A204.1 (cell line): ENCODE results near the gene KRTAP5-9.
"Not testable (repeated sequence)": the region's sequence is repeated elsewhere in the genome, so short reads cannot be mapped to it uniquely, and the experiment has no call there.

Source experiments
- FAIRE-seq: peaks from 2 replicates; lab custom pipeline; 2012; peaks lifted over from hg19 to GRCh38; lab: Jason Lieb, UNC

Gene KRTAP5-9

GRCh38 chr11:71563406-71563805, 15.2 kb downstream of the KRTAP5-9 start:
- no peak for FAIRE-seq

GRCh38 chr11:71564430-71564829, 16.2 kb downstream of the KRTAP5-9 start:
- FAIRE-seq = no peak

DNA sequence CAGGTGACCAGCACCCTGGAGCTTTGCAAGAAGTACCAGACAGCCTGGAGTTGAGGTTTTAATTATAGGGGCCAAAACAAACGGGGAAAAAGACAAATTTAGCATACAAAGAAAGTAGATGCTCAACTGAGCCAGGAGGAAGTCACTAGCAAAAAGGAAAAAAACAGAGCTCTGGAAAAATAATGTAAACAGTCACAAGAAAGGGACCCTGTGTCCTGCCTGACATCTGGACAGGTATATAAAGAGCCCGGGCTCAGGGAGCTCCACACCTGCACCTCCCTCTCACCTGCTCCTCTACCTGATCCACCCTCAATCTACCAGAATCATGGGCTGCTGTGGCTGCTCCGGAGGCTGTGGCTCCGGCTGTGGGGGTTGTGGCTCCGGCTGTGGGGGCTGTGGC, 17.0 kb downstream of the KRTAP5-9 start, which contains the start of gene KRTAP5-10:
Gene KRTAP5-10, plus strand, starts transcription at position 301 of the 400 bp plus-strand sequence. Its CDS starts 25 bp downstream, at position 326.
- FAIRE-seq = no peak

- no peak for FAIRE-seq
Observed at GRCh38 chr11:71566081-71566620, 17.9 kb downstream of the KRTAP5-9 start.

DNA sequence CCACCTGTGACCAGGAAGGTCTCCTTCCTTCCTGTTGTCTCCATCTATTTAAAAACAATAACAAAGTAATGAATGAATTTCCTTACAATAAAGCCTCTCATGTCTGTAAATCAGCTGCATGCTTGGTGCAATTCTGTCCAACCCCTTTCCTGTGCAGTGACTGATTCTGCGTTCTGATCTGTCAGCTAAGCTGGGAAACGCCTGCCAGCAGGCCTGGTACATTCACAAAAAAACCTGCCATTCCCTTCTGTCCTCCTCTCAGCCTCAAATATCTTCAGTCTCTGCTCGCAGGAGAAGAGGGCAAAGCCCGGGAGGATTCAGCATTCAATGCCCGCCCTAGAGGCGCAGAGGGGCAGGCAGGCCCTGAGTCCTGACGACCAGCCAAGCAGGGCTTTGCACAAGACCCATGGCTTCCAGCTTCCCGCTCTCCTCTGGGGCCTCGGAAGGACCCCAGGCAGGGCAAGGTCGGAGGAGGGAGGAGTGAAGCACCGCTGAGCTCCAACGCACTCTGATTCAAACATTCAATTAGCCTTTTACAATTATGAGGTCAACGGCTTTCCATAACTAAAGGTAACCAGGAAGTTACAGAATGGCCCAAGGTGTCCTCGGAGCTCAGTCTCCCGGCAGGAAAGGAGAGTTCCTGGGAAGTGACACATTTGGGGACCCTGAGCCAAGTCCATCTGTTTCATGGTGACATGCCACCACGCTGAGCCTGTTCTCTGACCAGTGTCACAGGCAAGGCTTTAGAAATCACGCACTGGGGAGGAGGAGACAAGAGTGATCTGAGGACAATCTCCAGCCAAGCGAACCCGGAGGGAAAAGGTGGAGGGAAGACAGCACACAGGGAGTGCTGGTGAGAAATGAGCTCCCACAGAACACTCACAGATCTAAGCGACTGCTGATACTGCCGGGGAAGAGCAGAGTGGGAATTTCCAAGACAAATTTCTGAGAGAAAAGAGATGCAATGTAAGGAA, 18.7 kb downstream of the KRTAP5-9 start:
- not testable (repeated sequence) for FAIRE-seq

GRCh38 chr11:71567633-71568032, 19.4 kb downstream of the KRTAP5-9 start:
- FAIRE-seq = not testable (repeated sequence)

DNA sequence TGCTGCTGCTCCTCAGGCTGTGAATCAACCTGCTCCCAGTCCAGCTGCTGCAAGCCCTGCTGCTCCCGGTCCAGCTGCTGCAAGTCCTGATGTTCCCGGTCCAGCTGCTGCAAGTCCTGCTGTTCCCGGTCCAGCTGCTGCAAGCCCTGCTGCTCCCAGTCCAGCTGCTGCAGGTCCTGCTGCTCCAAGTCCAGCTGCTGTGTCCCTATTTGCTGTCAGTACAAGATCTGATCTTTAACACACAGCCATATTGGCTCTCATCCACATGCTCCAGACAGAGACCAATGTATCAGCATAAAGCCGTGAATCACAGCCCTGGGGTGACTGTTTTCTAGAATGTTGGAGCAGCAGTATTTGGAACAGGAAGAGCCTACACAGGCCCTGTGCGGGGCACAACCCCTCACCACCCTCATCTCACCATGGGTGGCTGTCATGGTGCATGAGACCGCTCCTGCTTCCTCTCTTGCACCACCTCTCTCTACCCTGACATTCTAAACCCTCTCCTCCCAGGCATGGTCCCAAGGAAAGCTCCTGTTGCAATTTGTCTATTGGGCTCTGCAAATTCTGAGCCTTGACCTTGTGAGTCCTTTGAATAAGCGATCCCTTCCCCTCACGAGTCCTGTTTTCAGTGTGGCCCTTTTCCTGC, 20.6 kb downstream of the KRTAP5-9 start:
- FAIRE-seq = no peak

DNA sequence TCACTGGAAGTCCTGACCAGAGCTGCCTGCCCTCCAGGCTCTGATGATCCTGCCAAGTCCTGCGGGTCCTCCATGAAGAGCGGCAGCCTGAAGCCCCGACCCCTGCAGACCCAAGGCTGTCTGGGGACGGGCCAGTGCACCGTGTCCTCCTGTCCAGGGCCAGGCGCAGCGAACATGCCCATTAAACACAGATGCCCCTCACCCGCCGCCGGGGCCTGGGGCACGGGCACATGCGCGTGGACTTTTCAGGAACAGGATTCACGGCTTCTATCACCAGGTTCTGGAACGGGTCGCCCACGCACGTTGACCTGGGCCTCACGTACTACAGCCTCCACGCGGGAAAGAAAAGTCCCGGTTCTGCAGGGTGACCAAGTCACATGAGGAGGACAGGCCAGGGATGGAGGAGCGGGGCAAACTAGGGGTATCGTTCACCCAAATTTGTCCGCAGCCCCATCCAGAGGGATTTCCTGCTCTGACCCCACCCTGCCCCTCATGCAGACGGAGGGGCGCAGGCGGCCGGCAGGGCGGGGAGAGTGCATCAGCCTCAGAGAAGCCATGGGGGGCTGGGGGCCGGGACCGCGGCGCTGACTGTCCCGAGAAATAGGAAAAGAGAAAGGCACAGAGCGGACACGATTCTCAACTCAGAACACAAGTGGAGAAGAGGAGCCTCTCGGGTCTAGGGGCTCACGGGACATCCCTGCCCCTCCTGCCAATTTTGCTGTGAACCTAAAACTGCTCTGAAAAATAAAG, 23.1 kb downstream of the KRTAP5-9 start:
- not testable (repeated sequence) for FAIRE-seq

DNA sequence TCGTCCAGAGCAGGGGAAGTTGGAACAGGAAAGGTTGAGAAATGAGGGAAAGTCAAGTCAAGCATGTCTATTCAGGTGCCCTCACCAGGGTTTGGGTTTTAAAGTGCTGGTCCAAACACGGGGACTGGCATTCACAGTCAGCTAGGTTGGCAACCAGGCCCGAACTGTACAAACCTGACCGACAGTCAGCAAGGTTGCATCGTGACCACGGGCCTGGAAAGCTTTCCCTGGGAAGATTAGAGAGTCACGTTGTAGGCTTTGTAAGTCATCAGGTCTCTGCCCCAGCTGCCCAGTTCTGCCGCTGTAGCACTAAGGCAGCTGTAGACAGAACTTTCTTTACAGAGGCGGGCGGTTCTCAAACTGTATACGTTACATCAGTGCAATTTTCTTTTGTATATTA, 24.6 kb downstream of the KRTAP5-9 start:
- no peak for FAIRE-seq

DNA sequence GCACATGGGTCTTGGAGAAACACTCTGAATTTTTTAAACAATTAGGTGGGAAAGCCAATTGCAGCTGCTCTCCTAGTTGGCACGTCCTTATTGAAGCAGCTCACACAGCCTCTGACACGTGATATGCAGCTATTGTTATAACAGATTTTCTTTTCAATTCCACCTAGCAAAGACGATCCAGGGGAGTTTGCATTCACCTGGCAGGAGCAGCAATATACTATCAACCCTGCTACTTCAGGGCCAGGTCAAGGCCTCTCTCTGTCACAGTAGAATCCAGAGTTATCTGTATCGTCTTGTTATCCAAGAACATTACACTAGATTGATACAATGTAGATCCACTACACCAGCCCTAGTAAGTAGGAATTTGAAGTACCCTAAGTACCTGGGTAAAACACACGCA, 26.2 kb downstream of the KRTAP5-9 start:
- no peak for FAIRE-seq

DNA sequence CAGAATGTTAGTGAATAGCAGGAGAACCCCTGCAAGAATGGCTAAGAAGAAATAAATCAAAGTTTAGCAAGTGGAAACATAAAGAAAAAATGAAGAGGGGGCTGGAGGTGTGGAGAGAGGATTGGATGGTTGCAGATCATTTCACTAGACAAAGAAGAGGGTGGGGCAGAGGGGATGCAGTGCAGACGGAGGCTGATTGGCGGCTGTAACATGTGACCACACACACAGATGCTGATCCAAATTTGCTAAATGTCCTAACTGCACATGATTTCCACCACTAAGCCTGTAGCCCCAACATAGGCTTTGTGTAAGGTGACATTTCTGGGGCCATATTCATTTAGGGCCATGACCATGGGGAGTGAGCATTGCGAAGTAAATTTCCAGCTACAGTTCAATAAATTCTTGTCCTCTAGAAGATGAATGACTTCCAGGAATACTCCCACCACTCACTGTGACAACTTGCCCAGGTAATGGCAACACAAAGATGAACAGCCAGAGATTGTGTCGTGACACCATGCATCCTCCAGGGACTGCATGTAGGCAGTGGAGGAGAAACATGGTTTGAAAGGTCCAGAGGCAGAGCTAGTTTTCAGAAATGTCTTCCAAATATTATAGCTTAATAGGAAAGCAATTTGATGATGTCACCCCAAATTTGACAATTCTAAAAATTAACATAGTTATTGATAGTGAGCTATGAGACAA, 27.7 kb downstream of the KRTAP5-9 start:
- FAIRE-seq = no peak

DNA sequence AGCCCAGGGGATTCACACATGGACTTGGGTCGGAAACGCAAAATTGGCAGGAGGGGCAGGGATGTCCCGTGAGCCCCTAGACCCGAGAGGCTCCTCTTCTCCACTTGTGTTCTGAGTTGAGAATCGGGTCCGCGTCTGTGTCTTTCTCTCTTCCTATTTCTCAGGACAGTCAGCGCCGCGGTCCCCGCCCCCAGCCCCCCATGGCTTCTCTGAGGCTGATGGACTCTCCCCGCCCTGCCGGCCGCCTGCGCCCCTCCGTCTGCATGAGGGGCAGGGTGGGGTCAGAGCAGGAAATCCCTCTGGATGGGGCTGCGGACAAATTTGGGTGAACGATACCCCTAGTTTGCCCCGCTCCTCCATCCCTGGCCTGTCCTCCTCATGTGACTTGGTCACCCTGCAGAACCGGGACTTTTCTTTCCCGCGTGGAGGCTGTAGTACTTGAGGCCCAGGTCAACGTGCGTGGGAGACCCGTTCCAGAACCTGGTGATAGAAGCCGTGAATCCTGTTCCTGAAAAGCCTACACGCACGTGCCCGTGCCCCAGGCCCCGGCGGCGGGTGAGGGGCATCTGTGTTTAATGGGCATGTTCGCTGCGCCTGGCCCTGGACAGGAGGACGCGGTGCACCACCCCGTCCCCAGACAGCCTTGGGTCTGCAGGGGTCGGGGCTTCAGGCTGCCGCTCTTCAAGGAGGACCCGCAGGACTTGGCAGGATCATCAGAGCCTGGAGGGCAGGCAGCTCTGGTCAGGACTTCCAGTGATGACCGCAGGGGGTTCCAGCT, 28.7 kb downstream of the KRTAP5-9 start:
- FAIRE-seq = not testable (repeated sequence)

- FAIRE-seq = no peak
Observed at GRCh38 chr11:71577469-71578004, 29.3 kb downstream of the KRTAP5-9 start.

GRCh38 chr11:71579513-71579912, 31.3 kb downstream of the KRTAP5-9 start:
- FAIRE-seq = not testable (repeated sequence)

DNA sequence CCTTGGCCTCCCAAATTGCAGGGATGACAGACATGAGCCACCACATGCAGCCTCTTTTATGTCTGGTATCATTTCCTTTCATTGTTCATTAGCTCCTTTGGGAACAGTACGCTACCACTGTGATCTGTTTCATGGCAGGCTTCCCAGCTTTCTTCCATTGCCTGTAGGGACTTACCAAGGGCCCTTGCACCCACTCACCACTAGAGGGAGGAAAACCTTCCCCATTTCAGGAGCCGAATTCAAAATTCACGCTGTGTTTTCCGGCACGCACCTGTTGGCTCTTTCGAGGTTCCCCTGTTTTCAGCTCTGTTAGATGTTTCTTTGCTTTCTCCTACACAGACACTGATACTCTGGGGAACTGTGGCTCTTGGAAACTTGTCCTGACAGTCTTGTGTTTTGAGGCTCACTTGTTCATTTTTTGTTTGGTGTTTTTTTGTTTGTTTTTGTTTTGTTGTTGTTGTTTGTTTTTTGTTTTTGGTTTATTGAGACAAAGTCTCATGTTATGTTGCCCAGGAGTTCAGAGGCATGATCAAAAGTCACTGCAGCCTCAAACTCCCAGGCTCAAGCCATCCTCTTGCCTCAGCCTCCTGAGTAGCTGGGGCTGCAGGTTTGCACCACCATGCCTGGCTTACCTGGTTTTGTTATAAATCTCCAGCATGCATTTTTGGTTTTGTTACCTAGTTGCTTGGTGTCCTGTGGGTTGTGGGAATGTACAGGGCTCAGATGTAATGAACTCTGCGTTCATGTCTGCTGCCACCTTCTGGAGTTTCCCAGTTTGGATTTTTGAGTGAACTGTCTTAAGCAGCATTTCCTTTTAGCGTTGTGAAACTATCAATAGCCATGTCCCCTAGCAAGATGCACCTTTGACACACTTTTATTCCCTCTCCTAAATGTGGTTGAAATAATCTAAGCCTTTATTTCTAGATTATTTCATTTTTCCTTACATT, 32.1 kb downstream of the KRTAP5-9 start:
- FAIRE-seq = peak; percentile 25

DNA sequence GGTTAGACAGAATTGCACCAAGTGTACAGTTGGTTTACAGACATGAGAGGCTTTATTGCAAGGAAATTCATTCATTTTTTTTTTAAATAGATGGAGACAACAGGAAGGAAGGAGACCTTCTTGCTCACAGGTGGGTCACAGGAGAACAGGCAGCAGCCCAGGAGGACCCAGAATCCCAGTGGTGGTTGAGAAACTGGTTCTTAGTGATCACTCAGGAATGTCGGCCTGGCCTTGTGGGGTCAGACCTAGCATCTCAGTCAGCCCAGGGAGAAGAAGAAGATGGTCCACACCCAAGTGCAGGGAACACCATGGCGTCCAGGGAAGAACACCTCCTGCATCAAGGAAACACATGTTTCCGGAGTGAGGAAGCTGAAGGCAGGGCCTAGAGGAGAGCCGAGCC, 33.6 kb downstream of the KRTAP5-9 start:
- FAIRE-seq = no peak

- no peak for FAIRE-seq
Observed at GRCh38 chr11:71582309-71582895, 34.2 kb downstream of the KRTAP5-9 start, which contains the start of gene KRTAP5-11. Gene KRTAP5-11, minus strand, starts transcription at chr11:71582875. Its CDS starts 38 bp downstream, at chr11:71582837.

- FAIRE-seq = not testable (repeated sequence)
Observed at GRCh38 chr11:71582969-71583368, 34.7 kb downstream of the KRTAP5-9 start.

DNA sequence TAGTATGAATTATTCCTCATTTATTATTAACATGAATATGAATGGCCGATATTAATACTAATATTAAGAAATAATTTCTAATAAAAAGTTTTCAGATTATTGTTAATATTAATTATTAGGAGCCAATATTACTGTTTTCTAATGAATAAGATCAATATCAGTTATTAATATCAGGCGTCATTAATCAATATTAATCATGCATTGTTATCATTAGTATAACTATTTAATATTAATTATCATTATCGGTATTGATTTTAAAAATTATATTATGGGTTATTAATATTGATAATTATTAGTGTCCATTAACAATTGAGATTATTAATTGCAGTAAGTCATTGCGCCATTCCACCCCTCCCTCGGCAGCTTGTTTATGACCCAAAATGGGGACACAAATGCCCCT, 37.5 kb downstream of the KRTAP5-9 start:
- peak; percentile 11 for FAIRE-seq
